GM12878 (cell line): Measurements from ENCODE around the gene EIF6. TPM values are rescaled to one million over a fixed set of nuclear protein-coding genes. Genes with fewer than 3 reads are reported as not detected.
"Not testable (repeated sequence)": the region's sequence is repeated elsewhere in the genome, so short reads cannot be mapped to it uniquely, and the experiment has no call there.

ENCODE experiments used
- ATAC-seq: fragments of 200-7000 bp; cut with Tn5 transposase; 3 replicates; pipeline ENCODE4 v1.9.1; 2020; ENCODE audit warnings: mild to moderate bottlenecking, moderate library complexity
- BruUV-seq: library from RNA; stranded (reverse); fragments of 400-500 nt; replicated peaks from 2 replicates; lab custom pipeline; 2021; lab: Mats Ljungman, UMichigan
- CTCF ChIA-PET: fragments of 300-600 bp; sonication (Branson Sonifier 250); formaldehyde crosslinking; extraction: SDS; loops from one replicate; lab custom pipeline; 2021; ENCODE audit warnings: inconsistent platforms; lab: Yijun Ruan, JAX
- POLR2A ChIA-PET: fragments of 350-600 bp; formaldehyde crosslinking; extraction: SDS; loops from one replicate; lab custom pipeline; 2021; ENCODE audit warnings: inconsistent platforms; lab: Charles Lee
- RAD21 ChIA-PET: fragments of 300-600 bp; sonication (Branson Sonifier 250); formaldehyde crosslinking; loops from one replicate; lab custom pipeline; 2023; ENCODE audit warnings: antibody characterized with exemption; ENCODE audit not compliant: unreplicated experiment; lab: Charles Lee
- SMC1A ChIA-PET: fragments of 300-600 bp; sonication (Branson Sonifier 250); formaldehyde crosslinking; loops from one replicate; lab custom pipeline; 2023; ENCODE audit not compliant: unreplicated experiment, uncharacterized antibody; lab: Charles Lee
- DNase-seq: peaks from one replicate; pipeline ENCODE4 v3.0.0-alpha.2; 2011; ENCODE audit warnings: low read depth, low spot score
- FAIRE-seq: peaks from 3 replicates; lab custom pipeline; 2011; peaks lifted over from hg19 to GRCh38; lab: Jason Lieb, UNC
- H2AFZ ChIP-seq: 2 replicates; pipeline ENCODE4 v1.6.0; 2011; ENCODE audit warnings: low read depth, low read length, control low read depth; ENCODE audit not compliant: control insufficient read depth
- H3K27ac ChIP-seq: 2 replicates; pipeline ENCODE4 v1.5.1; 2011; ENCODE audit warnings: control low read depth; ENCODE audit not compliant: control insufficient read depth, insufficient read depth
- H3K27me3 ChIP-seq, 2 experiments: replicated peaks in 1 of 2; 2 replicates each; pipeline versions ENCODE4 v1.6.0 to v1.6.1; 2011; ENCODE audit warnings: low read length in 1 of 2; ENCODE audit not compliant: control insufficient read depth in 2 of 2, insufficient read depth in 2 of 2
- H3K36me3 ChIP-seq, 2 experiments: 2 replicates each; pipeline ENCODE4 v1.5.1; 2011; ENCODE audit warnings: low read length in 1 of 2; ENCODE audit not compliant: control insufficient read depth in 2 of 2, insufficient read depth in 2 of 2
- H3K4me1 ChIP-seq: 2 replicates; pipeline ENCODE4 v1.6.1; 2011; ENCODE audit warnings: mild to moderate bottlenecking, low read length, moderate library complexity, mixed read lengths; ENCODE audit not compliant: control insufficient read depth, insufficient read depth
- H3K4me2 ChIP-seq: 2 replicates; pipeline ENCODE4 v1.6.0; 2011; ENCODE audit warnings: control low read depth; ENCODE audit not compliant: control insufficient read depth, insufficient read depth
- H3K4me3 ChIP-seq: fragments of 200-600 bp; sonication (generic); 2 replicates; pipeline ENCODE4 v1.5.1; 2016
- H3K79me2 ChIP-seq: 2 replicates; pipeline ENCODE4 v1.6.0; 2011; ENCODE audit warnings: low read length; ENCODE audit not compliant: control insufficient read depth, insufficient read depth
- H3K9ac ChIP-seq: 2 replicates; pipeline ENCODE4 v1.8.0; 2011; ENCODE audit warnings: low read length, control low read depth, mixed read lengths; ENCODE audit not compliant: control insufficient read depth, insufficient read depth
- H3K9me3 ChIP-seq: replicated peaks from 3 replicates; pipeline ENCODE4 v1.5.1; 2011; ENCODE audit warnings: mild to moderate bottlenecking, low read length; ENCODE audit not compliant: control insufficient read depth, insufficient read depth
- H4K20me1 ChIP-seq: 2 replicates; pipeline ENCODE4 v1.6.0; 2011; ENCODE audit not compliant: control insufficient read depth, insufficient read depth
- WGBS: methylation state at CpG from one replicate; pipeline ENCODE4 v1.1.6; 2016; ENCODE audit warnings: low lambda C conversion rate; ENCODE audit not compliant: insufficient replicate concordance, insufficient coverage; ENCODE audit errors: missing lambda C conversion rate; 5-methylcytosine and 5-hydroxymethylcytosine counted together
- in situ Hi-C: fragments of 300-500 bp; cut with MboI; formaldehyde crosslinking; loops from 9 replicates; pipeline ENCODE4 v1.14.3; 2018; ENCODE audit warnings: mixed read lengths
- intact Hi-C: fragments of 100-400 bp; cut with micrococcal nuclease; formaldehyde crosslinking; loops from one replicate; pipeline ENCODE4 v1.14.2; 2022; ENCODE audit not compliant: unreplicated experiment
- polyA plus RNA-seq, 11 experiments: library from polyadenylated mRNA; depleted of rRNA in 4 of 11; unstranded in 6 of 11; stranded (reverse) in 5 of 11; fragments of >200 nt; fragmentation: Nextera tagmentation in 4 of 11; fragmentation: Illumina TruSeq in 1 of 11; extraction: Ambion mirVana in 4 of 11; extraction: Trizol in 1 of 11; gene quantifications; 1 replicate in 1 of 11; 2 replicates in 10 of 11; pipeline versions ENCODE4 v1.2.1 to v1.2.3, GENCODE V29; 2011 to 2016; ENCODE audit warnings: inconsistent platforms in 2 of 11, missing spikeins in 2 of 11, low read depth in 1 of 11
- total RNA-seq, 4 experiments: library from RNA; depleted of rRNA in 3 of 4; stranded (reverse); fragments of >200 nt in 3 of 4; fragmentation: Illumina TruSeq in 1 of 4; extraction: Trizol in 1 of 4; gene quantifications; 2 replicates each; pipeline versions ENCODE4 v1.2.1 to v1.2.3, GENCODE V29; 2013 to 2021

The EIF6 gene
- total and polyA plus RNA-seq, 10 of the 15 experiments (the other 5 are each of a cell fraction or from before 2014, with no cell fraction given): 127 to 607 (median 197) TPM

DNA sequence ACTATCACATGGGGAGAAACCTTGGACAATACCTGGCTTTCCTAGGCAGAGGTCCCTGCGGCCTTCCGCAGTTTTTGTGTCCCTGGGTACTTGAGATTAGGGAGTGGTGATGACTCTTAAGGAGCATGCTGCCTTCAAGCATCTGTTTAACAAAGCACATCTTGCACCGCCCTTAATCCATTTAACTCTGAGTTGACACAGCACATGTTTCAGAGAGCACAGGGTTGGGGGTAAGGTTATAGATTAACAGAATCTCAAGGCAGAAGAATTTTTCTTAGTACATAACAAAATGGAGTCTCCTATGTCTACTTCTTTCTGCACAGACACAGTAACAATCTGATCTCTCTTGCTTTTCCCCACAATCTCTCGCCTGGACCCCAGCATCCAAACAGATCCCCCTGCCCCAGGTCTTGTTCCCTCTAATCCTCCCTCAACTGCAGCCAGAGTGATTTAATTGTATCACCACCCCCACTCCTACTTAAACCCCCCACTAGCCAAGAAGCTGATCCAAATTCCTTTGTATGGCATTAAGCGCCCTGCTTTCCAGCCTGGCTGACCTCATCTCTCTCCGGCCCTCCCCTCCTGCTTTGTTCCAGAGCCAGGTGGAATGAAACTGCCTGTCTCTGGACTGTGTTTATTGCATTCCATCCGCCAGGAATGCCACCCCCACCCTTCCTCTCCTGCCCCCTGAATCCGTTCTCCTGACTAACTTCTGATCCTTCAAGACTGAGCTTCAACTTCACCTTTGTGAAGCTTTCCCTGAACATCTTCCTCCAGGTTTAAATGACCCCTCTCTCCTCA lies 21.6 kb downstream of the EIF6 start:
- in situ Hi-C loops: loop anchor here (25.0 kb wide), 1 partner anchor 426 kb away; the partner anchor contains the start of gene NCOA6
- H3K36me3 ChIP-seq, FAIRE-seq, BruUV-seq, ATAC-seq, H3K4me2 ChIP-seq, H3K79me2 ChIP-seq, H2AFZ ChIP-seq, intact Hi-C loops, DNase-seq, H3K27ac ChIP-seq, H4K20me1 ChIP-seq, H3K27me3 ChIP-seq, H3K4me3 ChIP-seq, H3K4me1 ChIP-seq, H3K9me3 ChIP-seq, H3K9ac ChIP-seq: not testable (repeated sequence)
- POLR2A ChIA-PET: interaction anchor here (0.6 kb wide), 1 partner anchor 9 kb away, joined by 5 read pairs; no protein-coding TSS in a partner anchor
- CTCF ChIA-PET: interaction anchor here (0.6 kb wide), 1 partner anchor 44 kb away, joined by 3 read pairs; no protein-coding TSS in a partner anchor
- SMC1A ChIA-PET: interaction anchor here (0.6 kb wide), 1 partner anchor 190 kb away, joined by 3 read pairs; no protein-coding TSS in a partner anchor
- RAD21 ChIA-PET: interaction anchor here (0.6 kb wide), 1 partner anchor 224 kb away, joined by 3 read pairs; no protein-coding TSS in a partner anchor
- 70% methylated on average over 5 of the region's 8 CpGs for WGBS

DNA sequence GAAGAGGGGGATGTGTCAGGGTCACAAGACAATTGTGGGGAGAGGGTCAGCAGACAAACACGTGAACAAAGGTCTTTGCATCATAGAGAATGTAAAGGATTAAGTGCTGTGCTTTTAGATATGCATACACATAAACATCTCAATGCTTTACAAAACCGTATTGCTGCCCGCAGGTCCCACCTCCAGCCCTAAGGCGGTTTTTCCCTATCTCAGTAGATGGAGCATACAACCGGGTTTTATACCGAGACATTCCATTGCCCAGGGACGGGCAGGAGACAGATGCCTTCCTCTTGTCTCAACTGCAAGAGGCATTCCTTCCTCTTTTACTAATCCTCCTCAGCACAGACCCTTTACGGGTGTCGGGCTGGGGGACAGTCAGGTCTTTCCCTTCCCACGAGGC lies 22.3 kb downstream of the EIF6 start:
- H3K4me3 ChIP-seq, H3K27ac ChIP-seq, H3K9me3 ChIP-seq, SMC1A ChIA-PET, intact Hi-C loops, FAIRE-seq, H3K27me3 ChIP-seq, POLR2A ChIA-PET, DNase-seq, H3K9ac ChIP-seq, H3K4me1 ChIP-seq, H3K36me3 ChIP-seq, H3K79me2 ChIP-seq, H2AFZ ChIP-seq, H3K4me2 ChIP-seq, ATAC-seq, CTCF ChIA-PET, BruUV-seq, H4K20me1 ChIP-seq: not testable (repeated sequence)
- in situ Hi-C loops: loop anchor here (25.0 kb wide), 1 partner anchor 425 kb away; the partner anchor contains the start of gene NCOA6
- RAD21 ChIA-PET: interaction anchor here (1.1 kb wide), 1 partner anchor 117 kb away, joined by 4 read pairs; no protein-coding TSS in a partner anchor
- 69% methylated on average over 7 of the region's 10 CpGs for WGBS
